ENCODE results near the gene THRB.

- TF ChIP-seq POLR2A (IDR thresholded peaks at IDR 0.05), result no peak
- TF ChIP-seq CTCF (IDR thresholded peaks at IDR 0.05), result no peak
- TF ChIP-seq POLR2AphosphoS5 (IDR thresholded peaks at IDR 0.05), result no peak
These were observed 18.0 kb upstream of the THRB start for GRCh38 chr3:24512564-24513197.
